WI38 (cell line): Measurements from ENCODE around the gene ZW10.

Experiments
- H3K4me3 ChIP-seq: 2 replicates; pipeline ENCODE4 v1.5.1; 2011; ENCODE audit warnings: low read depth, mild to moderate bottlenecking, control low read depth, low read length
- CTCF ChIP-seq: IDR thresholded peaks from 2 replicates; pipeline ENCODE4 v1.5.1; 2012; ENCODE audit warnings: low read depth, mild to moderate bottlenecking, control low read depth, low read length

The ZW10 gene

GRCh38 chr11:113773416-113774173, at the start of gene ZW10:
TSS of gene ZW10 (minus strand) at chr11:113773692. CDS start at chr11:113773666, 26 bp downstream.
- peak; percentile 69 for TF ChIP-seq CTCF

DNA sequence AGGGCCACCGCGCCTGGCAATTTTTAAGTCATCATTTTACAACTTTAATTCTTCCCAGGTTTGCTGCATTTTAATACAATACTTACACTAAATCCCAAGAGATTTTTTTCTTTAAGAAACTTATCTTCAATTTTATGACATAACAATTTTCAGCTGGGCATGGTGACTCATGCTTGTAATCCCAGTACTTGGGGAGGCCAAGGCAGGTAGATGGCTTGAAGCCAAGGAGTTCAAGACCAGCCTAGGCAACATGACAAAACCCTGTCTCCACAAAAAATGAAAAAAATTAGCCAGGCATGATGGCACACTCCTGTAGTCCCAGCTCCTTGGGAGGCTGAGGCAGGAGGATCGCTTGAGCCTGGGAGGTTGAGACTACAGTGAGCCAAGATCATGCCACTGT, 44.9 kb upstream of the ZW10 start:
- TF ChIP-seq CTCF: no peak
- no peak overlapping the region for H3K4me3 ChIP-seq

More at GRCh38 chr11:113773416-113774173, at the start of gene ZW10:
- peak within 1 kb of the TSS; percentile 99 for H3K4me3 ChIP-seq

- H3K4me3 ChIP-seq: no peak overlapping the region
- no peak for TF ChIP-seq CTCF
Measured at GRCh38 chr11:113817626-113818025, 44.1 kb upstream of the ZW10 start.

DNA sequence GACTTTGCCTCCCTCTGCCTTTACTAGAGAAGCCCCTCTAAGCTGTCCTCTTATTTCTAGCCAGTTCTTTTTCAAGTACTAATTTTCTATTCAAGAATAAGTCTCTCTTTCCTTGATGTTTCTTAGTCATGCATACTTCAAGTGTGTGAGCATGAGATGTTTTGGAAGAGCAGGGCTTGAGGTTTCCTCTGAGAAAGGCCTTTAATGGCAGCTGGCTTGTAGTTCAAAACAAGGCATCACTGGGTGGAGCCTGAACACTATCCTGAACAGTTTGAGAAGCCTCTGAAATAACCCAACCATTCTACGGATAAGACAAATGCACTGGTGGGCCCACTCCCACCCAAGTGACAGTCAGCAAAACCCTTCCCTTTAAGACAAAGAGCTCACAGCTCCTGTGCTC, 43.7 kb upstream of the ZW10 start:
- no peak for TF ChIP-seq CTCF
- H3K4me3 ChIP-seq: no peak overlapping the region

DNA sequence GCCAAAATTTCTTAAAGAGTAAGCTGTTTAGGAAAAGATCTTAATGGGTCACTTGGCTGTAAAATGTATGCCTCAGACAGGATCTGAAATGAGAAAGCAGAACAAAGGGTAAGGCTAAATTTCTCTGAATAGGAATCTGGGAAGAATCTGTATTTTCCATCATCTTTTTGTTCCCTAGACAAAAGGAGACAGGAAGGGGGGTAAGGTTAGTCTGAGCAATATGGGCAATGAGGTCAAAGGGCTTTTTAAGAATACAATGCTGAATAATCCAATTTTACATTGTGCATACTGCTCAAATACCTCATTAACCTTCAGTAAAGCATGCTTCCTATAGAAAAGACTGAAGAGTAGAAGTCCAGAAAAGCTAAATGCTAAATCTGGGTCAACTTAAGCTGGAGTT, 40.7 kb upstream of the ZW10 start:
- no peak for TF ChIP-seq CTCF
- no peak overlapping the region for H3K4me3 ChIP-seq

GRCh38 chr11:113808931-113809330, 35.4 kb upstream of the ZW10 start:
- TF ChIP-seq CTCF: no peak
- no peak overlapping the region for H3K4me3 ChIP-seq

- no peak overlapping the region for H3K4me3 ChIP-seq
- TF ChIP-seq CTCF: peak; percentile 36; the same call in 1 of the 2 replicates
Measured at GRCh38 chr11:113806406-113806805, 32.9 kb upstream of the ZW10 start.
